Natural killer cell (primary cell): Measurements from ENCODE around the gene MACROD2. TPM values are rescaled to one million over a fixed set of nuclear protein-coding genes. Genes with fewer than 3 reads are reported as not detected.

Experiments
- ATAC-seq, 3 donors: fragments of 150-1000 bp in 2 of 3; fragments of 200-7000 bp in 1 of 3; cut with Tn5 transposase; 1 replicate in 1 of 3; 2 replicates in 2 of 3; pipeline ENCODE4 v1.10.0; 2021; ENCODE audit warnings: mild to moderate bottlenecking in 2 of 3, moderate library complexity in 2 of 3
- DNase-seq, 2 donors: peaks; one replicate each; pipeline versions ENCODE4 v3.0.0 to v3.0.0-alpha.2; 2013 to 2021; ENCODE audit warnings: mixed read lengths in 1 of 2
- H3K27ac ChIP-seq: one replicate; pipeline ENCODE4 v1.5.1; 2013; ENCODE audit warnings: mild to moderate bottlenecking, low read length
- H3K27me3 ChIP-seq: one replicate; pipeline ENCODE4 v1.6.1; 2013; ENCODE audit warnings: low read length; ENCODE audit not compliant: control insufficient read depth, insufficient read depth
- H3K36me3 ChIP-seq: one replicate; pipeline ENCODE4 v1.6.1; 2013; ENCODE audit warnings: low read length; ENCODE audit not compliant: control insufficient read depth, insufficient read depth
- H3K4me1 ChIP-seq: one replicate; pipeline ENCODE4 v1.6.1; 2013; ENCODE audit warnings: low read length; ENCODE audit not compliant: control insufficient read depth, insufficient read depth
- H3K4me3 ChIP-seq: one replicate; pipeline ENCODE4 v1.5.1; 2013; ENCODE audit warnings: low read length
- H3K9me3 ChIP-seq: one replicate; pipeline ENCODE4 v1.6.1; 2013; ENCODE audit warnings: low read length; ENCODE audit not compliant: control insufficient read depth, insufficient read depth
- H3K27ac Mint-ChIP-seq, 2 donors: one replicate each; pipeline ENCODE4 v1.8.0; 2022; ENCODE audit warnings: mild to moderate bottlenecking in 2 of 2, mixed read lengths in 2 of 2, moderate library complexity in 1 of 2
- H3K27me3 Mint-ChIP-seq, 2 donors: one replicate each; pipeline ENCODE4 v1.8.0; 2022; ENCODE audit warnings: low read depth in 2 of 2, mixed read lengths in 2 of 2
- H3K36me3 Mint-ChIP-seq: one replicate; pipeline ENCODE4 v1.8.0; 2022; ENCODE audit warnings: mixed read lengths
- H3K4me1 Mint-ChIP-seq, 2 donors: one replicate each; pipeline ENCODE4 v1.8.0; 2022; ENCODE audit warnings: mixed read lengths in 2 of 2
- H3K4me3 Mint-ChIP-seq: one replicate; pipeline ENCODE4 v1.8.0; 2022; ENCODE audit warnings: mild to moderate bottlenecking, moderate library complexity, mixed read lengths
- H3K9me3 Mint-ChIP-seq, 2 donors: one replicate each; pipeline ENCODE4 v1.8.0; 2022; ENCODE audit warnings: mixed read lengths in 2 of 2
- CTCF ChIP-seq: fragments of 200-600 bp; IDR thresholded peaks from one replicate; pipeline ENCODE4 v1.8.0; 2022; ENCODE audit warnings: antibody characterized with exemption
- WGBS: methylation state at CpG from one replicate; pipeline ENCODE4 v1.1.7; 2013; ENCODE audit warnings: missing lambda C conversion rate; ENCODE audit not compliant: insufficient coverage; 5-methylcytosine and 5-hydroxymethylcytosine counted together
- intact Hi-C: fragments of 100-400 bp; cut with micrococcal nuclease; formaldehyde crosslinking; loops from one replicate; pipeline ENCODE4 v1.14.2; 2022
- total RNA-seq, 4 donors: library from RNA; stranded (reverse); fragments of 120-200 nt in 1 of 4; gene quantifications; one replicate each; pipeline versions ENCODE4 v1.2.3 to v1.2.4, GENCODE V29; 2013 to 2022

The MACROD2 gene
- total RNA-seq, 3 donors from 2014 or later (not counting 1 experiment from before 2014, with no cell fraction given), result 0.19 to 0.88 TPM; not detected in 1

DNA sequence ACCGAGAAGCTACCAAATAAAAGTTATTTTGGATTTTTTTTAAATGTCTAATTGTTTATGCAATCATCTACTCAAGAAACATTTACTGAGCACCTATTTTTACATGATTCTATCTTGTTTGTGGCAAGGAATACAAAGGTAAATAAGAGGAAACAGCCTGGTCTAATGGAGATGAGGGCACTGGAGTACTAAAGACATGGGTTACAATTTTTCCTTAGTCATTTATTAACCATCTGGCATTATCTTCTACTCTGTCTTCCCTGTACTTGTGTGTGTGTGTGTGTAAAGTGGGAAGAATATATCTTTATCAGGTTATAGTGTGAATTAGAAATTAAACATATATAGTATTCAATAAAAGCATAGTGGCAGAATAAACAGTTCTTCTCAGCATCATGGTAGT lies 797.6 kb downstream of the MACROD2 start:
- H3K4me1 ChIP-seq, result no peaks in the 10 kb centered on the region
- no peak overlapping the region for H3K27ac ChIP-seq
- intact Hi-C loops, result no loop called here
- no peaks in the 10 kb centered on the region for H3K27me3 ChIP-seq
- no peak for ATAC-seq
- Mint-ChIP-seq H3K4me1 (no peaks in the 10 kb centered on the region), H3K27me3 (no peaks in the 10 kb centered on the region), H3K9me3 (peaks cover 18 to 23% of the 10 kb centered on the region in 2 donors), H3K4me3 (no peak overlapping the region), H3K27ac (no peak overlapping the region), H3K36me3 (no peaks in the 10 kb centered on the region)
- WGBS, result no CpG with 5 or more reads among the region's 1 CpG
- H3K4me3 ChIP-seq, result no peak overlapping the region
- H3K9me3 ChIP-seq, result no peaks in the 10 kb centered on the region
- DNase-seq, result no peak
- H3K36me3 ChIP-seq, result no peaks in the 10 kb centered on the region
- no peak for TF ChIP-seq CTCF

DNA sequence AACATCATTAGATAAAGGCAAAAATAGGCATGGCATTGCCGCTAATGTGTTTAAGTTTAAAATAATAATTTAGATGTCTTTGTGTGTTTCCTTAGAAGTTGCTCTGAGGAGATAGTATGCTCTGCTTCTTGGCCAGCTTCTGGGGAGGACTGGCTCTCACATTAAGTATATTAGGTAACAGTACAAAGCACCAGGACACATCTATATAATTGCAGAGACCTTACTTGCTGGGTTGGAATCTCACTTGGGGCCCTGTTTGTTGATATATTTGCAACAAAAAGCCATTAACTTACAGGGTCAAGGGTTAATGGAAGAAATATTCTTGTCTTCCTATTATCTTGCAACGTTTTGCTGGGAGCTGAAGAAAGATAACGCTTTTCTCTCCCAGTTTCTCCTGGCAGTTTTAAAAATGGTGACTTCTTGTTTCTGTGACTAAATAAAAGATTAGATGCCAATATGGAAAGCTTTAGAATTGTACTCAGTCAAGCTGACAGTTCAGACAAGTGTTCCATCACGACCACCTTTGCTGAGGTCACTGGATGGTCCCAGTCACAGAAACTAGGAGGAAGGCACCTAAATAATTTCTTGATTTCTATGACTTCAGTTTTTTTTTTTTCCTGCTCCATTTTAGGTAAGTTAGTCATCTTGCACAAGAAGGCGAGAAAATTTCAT lies 804.4 kb downstream of the MACROD2 start:
- no peak overlapping the region for H3K27ac Mint-ChIP-seq

GRCh38 chr20:14800707-14801425 lies 805.5 kb downstream of the MACROD2 start:
- Histone ChIP-seq H3K27me3 (no peaks in the 10 kb centered on the region), H3K9me3 (no peaks in the 10 kb centered on the region), H3K27ac (no peak overlapping the region), H3K4me3 (no peak overlapping the region), H3K4me1 (no peaks in the 10 kb centered on the region), H3K36me3 (no peaks in the 10 kb centered on the region)
- DNase-seq (no peak), ATAC-seq (no peak)
- Mint-ChIP-seq H3K9me3 (peaks cover 11 to 13% of the 10 kb centered on the region in 2 donors), H3K4me1 (no peaks in the 10 kb centered on the region), H3K27ac (no peak overlapping the region), H3K27me3 (no peaks in the 10 kb centered on the region), H3K36me3 (no peaks in the 10 kb centered on the region), H3K4me3 (no peak overlapping the region)
- 91% methylated on average over 7 of the region's 7 CpGs for WGBS
- no peak for TF ChIP-seq CTCF
- intact Hi-C loops, result no loop called here

More for the DNA sequence above, 804.4 kb downstream of the MACROD2 start:
- no peaks in the 10 kb centered on the region for H3K9me3 ChIP-seq
- intact Hi-C loops, result no loop called here
- H3K4me3 Mint-ChIP-seq, result no peak overlapping the region
- no peak for TF ChIP-seq CTCF
- no peaks in the 10 kb centered on the region for H3K27me3 Mint-ChIP-seq
- H3K36me3 ChIP-seq, result no peaks in the 10 kb centered on the region
- no peaks in the 10 kb centered on the region for H3K4me1 Mint-ChIP-seq
- H3K4me3 ChIP-seq, result no peak overlapping the region
- DNase-seq, result no peak
- H3K27me3 ChIP-seq, result no peaks in the 10 kb centered on the region
- H3K27ac ChIP-seq, result no peak overlapping the region
- no peaks in the 10 kb centered on the region for H3K4me1 ChIP-seq
- 77% methylated on average over 4 of the region's 5 CpGs for WGBS
- H3K9me3 Mint-ChIP-seq, result peaks cover 17 to 23% of the 10 kb centered on the region in 2 donors
- no peaks in the 10 kb centered on the region for H3K36me3 Mint-ChIP-seq
- ATAC-seq, result no peak
